Myocyte (in vitro differentiated cells): ENCODE measurements around the gene B4GALT3. TPM values are rescaled to one million over a fixed set of nuclear protein-coding genes. Genes with fewer than 3 reads are reported as not detected.

ENCODE experiments used
- DNase-seq: peaks from one replicate; pipeline ENCODE4 v3.0.0-alpha.2; 2012; ENCODE audit warnings: low read depth
- total RNA-seq: library from RNA; depleted of rRNA; stranded (reverse); fragments of >200 nt; gene quantifications from 2 replicates; pipeline ENCODE4 v1.2.3, GENCODE V29; 2014

The B4GALT3 gene
- total RNA-seq, 1 donor from 2014 or later = 32.8 TPM

DNA sequence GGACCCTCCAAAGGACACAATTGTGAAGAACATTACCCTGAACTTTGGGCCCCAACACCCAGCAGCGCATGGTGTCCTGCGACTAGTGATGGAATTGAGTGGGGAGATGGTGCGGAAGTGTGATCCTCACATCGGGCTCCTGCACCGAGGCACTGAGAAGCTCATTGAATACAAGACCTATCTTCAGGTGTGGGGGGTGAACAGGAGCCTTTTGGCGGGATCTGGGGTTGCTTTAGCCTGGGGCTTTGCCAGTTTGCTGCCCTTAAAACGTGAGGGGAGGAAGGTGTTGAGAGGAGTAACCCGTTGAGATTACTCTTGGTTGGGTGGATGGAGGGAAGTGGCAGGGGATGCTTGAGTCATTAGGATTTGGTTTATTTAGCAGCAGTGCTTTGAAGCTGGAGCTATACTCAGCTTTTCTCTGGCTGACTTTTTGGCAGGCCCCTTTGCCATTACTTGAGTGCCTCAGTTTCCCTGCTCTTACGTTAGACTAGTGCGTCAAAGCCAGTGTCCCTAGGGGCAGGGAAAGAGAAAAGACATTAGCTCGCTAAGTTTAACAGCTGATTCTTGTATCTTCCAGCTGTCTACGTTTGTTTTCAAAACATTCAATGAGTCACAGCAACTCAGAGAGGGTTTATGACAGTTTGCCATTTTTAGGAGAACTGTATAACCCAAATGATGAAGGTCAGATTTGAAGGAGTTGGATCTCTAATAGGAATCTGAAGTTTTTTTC lies 29.3 kb upstream of the B4GALT3 start:
- DNase-seq = peak; percentile 82

DNA sequence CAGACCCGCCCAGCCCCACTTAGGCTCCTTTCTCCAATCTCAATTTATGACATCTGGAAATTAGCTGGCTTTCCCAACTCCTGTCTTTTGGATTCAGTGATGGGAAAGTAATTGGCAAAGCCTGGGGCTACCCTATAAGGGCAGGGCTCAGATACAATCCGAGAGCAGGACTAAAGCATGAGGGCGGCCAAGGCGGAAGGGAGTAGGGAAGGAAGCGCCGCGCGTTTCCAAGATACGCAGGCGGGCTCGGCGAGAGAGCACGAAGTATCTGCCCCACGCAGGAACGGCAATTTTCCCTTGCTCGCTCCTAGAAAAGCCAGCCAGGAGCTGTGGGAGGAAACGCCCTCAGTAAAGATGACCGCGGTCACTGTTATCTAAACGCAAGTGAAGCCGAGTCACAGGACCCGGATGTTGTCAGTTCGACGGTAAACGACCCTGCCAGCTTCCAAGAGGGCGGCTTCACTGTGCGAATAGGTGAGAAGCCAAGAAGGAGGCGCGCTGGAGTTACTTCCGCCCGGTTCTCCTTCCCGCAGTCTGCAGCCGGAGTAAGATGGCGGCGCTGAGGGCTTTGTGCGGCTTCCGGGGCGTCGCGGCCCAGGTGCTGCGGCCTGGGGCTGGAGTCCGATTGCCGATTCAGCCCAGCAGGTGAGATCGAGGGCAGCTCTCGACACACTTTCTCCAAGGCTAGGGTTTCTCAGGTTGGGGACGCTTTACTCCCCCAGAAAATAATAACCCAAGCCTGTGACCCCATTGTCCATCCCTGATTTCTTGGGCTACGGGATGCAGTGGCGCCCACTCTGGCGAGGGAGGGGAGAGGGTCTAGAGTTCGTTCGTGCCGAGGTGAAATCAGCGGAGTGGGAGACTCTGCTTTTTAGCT lies 24.8 kb upstream of the B4GALT3 start, which contains the start of gene NDUFS2:
Gene NDUFS2, plus strand, starts transcription at position 532 of the 877 bp plus-strand sequence. Its CDS starts 19 bp downstream, at position 551.
- peak; percentile 99 for DNase-seq

DNA sequence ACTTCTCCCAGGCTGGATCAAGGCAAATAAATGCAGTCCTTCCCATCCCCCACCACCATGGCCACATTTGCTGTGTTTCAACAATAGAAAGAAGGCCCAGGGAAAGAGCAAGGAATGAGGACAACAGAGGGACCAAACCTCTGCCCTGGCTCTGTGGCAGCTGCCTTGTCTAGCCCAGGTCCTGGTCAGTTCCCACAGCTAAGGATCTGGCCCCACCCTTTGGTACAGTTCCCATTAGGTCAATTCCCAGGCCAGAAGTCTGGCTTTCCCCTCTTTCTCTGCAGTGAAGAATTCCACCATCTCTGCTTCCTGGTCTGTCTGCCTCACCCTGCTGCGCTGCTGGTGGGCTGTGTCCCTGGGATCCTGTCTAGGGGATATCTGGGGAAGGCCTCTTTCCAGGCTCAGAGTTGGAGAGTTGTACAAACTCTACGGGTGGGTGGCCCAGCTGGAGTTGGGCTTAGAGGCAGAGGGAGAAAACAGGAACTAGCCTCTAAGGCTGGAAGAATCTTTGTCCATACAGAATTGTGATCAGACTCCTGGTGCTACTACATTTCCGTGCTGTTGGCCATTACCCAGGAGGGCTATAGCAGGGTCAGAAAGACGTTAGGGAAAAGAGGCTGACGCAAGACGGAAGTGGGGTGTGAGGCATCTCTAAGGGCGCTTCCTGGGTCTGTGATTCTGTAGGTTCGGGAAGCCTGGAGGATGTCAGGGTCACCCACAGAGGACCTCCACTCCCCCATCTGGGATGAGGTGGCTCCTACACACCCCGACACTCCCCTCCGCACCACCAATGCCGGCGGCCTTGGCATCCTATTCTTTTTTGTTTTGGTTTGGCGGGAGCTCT lies 23.9 kb upstream of the B4GALT3 start:
- peak; percentile 90 for DNase-seq

DNA sequence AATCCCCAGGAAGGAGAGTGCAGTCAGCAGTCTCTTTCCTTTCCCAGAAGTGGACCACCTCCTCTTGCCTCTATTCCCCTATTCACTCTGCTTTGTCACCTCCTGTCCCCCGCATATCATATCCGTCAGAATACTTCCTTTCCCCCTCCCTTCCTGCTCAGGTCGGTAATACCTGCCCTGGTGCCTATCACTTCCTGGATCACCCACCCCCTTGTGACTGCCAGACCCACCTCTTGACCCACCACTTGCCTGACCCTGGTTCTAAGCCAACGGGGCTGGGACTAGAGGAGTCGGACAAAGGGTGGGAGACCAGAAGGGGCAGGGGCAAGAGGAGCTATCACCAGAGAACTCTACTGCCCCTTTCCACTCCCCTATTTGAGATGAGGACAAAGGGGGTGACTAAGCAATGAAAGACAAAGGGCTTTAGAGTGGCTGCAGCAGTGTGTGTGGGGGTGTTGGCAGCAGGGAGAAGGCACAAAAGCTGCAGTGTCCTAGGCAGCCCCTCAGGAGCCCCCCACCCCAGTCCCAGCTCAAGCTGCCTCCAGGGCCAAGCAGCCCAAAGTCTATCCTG lies 23.2 kb upstream of the B4GALT3 start:
- no peak for DNase-seq

DNA sequence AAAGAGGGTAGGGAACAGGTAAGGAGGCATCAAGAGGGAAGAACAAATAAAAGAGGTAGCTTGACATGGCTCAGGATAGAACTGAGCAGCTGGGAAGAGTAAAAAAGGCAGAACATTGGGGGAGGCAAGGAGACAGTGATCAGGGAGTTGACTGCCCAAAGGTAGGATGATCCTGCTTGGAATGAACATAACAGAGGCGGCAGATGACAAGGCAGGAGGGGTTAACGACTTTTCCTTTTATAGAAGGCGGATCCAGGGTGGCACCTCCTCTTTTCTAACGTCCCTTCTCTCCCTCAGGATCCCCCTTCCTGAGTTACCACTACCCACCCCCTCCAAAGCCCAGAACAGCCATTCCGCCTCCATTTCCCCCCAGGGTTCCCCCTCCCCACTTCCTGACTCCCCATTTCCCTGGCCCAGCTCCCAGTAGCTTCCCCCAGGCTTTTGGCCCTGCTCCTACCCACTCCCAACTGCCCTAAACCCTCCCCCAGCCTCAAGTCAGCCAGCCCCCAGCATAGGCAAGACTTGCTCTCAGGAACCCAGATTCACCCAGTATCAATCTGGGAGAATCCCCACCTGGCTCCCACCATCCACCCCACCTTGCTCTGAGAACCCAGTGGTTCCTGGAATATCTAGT lies 22.3 kb upstream of the B4GALT3 start:
- DNase-seq = no peak

DNA sequence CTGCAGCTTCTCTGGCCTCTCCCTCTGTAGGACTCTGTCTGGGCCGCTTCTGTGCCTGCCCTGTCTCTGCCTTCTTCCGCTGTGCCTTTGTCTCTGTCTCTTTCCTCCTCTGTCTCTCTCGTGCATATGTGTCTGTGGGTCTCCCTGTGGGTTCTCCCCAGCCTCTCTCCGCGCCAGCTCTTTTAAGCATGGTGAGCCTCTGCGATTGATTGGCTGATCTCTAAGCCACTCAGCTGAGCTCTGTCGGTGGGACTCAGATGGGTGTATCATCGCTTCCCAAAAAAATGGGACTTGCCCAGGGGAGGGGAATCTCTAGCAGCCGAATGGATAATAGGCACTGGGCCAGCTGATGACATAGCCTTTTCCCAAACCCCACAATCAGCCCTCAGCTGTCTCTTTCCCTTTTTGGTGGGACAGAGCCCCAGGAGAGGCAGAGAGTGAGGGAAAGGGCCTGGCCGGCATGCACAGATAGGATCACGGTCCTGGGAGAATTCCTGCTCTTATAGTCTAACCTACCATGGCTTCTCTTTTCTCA lies 21.7 kb upstream of the B4GALT3 start, which contains the start of gene ADAMTS4:
Gene ADAMTS4, minus strand, starts transcription at position 158 of the 535 bp plus-strand sequence. CDS start 427 bp downstream, outside the sequence.
- DNase-seq = peak; percentile 97

DNA sequence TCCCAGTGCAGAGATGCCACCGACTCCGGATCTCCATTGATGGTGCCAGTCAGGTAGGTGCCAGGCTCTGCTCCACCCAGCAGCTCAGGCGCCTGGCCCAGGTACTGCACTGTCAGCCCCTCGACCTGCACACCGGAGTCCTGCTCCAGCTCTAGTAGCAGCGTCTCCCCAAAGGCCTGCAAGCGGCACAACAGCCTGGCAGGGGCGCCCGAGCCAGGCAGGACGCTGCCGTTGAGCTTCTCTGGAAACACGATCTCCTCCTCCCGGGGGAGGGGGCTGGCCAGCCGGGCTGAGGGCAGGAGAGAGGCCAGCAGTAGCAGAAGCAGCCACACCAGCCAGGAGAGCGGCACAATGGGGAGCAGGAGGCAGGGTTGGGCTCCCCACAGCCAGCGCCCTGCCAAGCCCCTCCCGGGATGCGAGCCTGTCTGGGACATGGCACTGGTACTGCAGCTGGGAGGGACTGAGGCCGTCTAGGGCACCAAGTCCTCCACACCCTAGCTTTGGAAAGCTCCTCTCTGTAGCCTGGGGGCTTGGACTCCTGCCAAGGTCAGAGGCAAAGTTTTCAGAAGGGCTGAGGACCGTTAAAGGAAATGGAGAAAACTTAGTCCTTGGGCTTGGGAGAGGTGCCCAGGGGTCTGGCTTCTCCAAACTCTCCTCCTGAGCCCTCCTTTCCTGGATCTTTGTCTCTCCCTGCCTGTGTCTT lies 21.0 kb upstream of the B4GALT3 start:
- DNase-seq = peak; percentile 80

DNA sequence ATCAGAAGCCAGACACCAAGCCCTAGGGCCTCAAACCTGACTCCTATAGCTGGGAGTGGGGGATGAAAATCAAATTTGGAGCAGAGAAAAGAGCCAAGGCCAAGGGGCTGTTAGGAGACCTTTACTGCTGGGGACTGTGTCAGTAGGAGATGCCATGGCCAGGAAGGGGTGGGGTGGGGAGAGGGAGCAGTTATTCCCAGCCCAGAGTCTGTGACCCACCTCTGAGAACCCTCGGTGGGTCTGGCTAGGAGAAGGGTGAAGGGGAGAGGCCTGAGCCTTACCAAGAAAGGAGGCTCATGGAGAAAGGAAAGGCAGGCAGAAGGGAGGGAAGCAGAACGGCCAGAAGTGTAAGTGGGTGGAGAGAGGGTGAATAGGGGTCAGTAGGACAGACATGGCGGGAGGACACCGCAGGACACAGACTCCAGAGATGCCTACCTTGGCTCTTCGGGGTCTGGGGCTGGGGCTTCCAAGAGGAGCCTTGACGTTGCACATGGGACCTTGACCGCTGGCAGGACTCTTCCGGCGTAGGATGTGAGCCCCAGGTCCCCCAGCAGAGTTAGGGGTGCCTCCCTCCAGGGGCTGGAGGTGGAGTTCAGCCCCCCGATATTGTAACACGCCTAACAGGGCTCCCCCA lies 20.4 kb upstream of the B4GALT3 start:
- DNase-seq = no peak

DNA sequence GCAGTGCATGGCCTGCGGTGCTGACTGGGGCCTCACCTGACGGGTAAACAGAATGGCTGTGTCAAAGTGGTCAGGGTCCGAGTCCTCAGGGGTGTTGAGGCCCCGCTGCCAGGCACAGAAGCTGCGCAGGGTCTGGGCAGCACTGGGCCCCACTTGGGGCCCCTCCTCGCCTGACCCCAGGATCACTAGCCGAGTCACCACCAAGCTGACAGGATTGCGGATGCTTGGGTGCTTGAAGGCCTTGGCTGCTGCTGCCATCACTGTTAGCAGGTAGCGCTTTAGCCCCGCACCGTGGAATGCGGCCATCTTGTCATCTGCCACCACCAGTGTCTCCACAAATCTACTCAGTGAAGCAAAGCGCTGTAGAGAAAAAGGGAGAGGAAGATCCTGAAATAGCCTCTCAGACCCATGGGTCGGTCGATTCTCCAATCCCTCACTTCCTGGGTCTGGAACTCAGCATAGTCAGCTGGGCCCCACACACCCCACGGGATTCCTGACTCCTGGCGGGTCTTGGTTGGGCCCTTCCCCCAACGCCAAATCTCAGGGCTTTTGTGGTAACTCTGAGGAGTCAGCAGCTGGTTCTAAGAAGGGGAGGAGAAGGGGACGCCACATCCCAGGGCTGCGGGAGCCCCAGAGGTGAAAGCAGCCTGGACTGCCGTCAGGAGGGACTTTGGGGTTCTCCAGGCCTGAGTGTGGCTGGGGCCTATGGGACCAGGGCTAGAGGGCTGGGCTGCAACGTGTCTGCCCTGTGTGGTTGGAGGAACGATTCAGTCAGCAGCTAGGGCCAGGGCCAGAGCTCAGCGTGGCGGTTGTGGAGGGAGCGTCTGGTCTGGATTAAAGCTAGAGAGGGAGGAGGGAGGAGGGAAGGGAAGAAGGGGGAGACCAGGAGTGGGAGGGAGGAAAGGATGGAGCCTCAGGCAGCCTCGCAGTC lies 19.5 kb upstream of the B4GALT3 start:
- peak; percentile 84 for DNase-seq

DNA sequence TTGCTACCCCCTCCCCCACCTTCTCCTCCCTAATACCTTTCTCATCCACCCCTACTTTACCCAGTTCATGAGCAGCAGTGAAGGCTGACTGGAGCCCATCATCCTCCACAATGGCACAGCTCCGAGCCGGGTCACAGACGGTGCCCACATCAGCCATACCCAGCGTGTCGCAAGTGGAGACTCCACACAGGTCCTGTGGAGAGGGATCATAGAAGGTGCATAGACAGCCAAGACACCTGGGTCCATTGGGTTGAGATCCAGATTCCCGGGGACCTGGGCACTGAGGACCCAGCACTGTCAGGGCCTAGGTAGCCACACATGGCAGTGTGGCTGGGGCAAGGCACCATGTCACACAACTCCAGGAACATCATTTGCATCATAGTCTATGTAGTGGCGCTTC lies 18.8 kb upstream of the B4GALT3 start:
- DNase-seq = no peak

DNA sequence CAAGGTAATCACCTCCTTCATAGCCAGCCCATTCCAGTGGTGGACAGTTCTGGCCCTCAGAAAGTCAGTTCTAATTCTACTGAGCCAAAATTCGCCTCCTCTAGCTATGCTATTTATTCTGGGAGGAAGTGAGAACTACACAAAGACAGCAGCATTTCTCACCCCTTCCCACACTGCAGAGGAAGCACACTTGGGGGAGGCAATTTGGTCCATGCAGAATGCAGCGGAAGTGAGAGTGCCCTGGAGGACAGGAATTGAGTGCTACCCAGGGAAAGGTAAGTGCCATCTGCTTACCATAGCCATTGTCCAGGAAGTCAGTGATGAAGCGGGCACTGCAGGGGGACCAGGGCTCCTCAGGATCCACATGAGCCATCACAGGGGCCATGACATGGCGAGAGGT lies 17.9 kb upstream of the B4GALT3 start:
- DNase-seq = no peak

DNA sequence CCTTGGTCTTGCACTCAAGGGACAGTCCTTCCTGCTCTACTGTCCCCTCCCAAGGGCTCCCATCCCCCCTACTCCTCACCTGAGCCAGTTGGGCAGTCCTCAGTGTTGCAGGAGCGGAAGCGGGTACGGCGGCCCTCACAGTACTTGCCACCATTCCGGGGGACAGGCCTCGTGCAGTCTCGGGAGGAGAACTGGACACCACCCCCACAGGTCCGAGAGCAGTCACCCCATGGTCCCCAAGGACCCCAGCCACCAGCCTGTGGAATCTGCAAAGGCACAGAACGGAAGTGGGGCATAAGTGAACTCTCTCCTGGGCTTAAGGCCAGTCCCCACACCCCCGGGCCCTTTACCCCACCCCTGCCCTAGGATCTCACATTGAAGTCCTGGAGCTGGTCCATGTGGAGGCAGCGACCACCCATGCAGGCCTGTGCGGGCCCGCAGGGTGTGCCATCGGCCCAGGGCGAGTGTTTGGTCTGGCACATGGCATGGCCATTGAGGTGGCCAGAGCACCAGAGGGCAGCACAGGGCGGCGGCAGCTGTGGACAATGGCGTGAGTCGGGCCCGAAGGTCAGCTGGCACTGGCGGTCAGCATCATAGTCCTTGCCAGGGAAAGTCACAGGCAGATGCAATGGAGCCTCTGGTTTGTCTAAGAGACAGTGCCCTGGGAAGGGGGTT lies 16.4 kb upstream of the B4GALT3 start:
- peak; percentile 92 for DNase-seq

DNA sequence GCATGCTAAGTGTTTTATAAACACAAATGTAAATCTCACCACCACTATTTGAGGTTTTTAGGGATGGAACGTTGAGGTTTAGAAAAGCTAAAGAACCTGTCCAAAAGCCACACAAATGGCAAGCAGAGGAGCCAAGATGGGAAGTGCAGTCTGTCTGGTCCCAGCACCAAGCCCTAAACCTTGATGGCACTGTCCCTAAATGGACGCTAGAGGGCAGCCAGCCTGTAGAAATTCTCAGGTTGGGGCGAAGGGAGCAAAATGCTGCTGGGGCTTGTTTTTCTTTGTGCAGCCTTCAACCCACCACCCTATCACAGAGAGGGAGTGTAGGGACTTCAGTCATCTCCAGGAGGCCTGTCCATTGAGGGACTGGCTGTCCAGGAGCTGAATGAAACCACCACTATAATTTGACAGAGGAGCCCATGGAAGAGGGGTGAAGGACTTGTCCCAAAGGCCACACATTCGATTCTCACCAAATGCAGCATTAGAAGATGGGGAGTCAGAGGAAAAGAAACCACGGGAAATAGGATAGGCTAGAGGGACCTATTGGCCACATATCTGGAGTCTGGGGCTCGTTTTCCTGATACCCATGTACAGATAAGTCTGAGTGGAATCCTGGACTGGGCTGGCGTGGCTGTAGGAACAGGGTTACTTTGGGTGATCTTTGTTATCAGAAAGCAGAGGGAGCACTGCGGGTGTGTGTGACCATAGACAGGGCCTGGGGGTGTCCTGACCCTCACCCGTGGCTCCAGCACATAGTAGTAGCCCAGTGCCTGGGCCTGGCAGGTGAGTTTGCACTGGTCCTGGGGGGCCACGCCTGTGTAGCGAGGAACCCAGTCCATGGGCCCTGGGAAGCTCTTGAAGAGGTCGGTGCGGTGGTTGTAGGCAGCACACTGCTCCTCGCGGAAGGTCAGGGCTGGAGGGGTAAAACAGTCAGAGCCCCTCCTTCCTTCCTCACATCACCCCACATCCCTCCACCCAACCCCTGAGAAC lies 15.5 kb upstream of the B4GALT3 start:
- peak; percentile 85 for DNase-seq

DNA sequence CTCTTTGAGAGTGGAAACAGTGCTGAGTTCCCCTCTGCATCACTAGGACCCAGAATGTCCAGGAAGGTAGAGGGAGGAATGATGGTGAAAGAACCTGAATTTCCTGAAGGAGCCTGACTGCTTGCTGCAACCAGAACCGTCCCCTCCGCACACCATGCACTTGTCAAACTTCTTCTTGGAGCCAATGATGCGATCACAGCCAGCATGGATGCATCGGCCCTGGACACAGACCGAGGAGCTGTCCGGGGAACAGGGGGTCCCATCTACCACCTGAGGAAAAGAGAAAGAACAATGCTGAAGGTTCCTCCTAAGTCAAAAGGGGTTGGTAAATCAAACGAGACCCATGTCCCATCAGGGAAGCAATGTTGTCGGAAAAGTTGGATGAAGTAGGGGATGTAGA lies 14.7 kb upstream of the B4GALT3 start:
- no peak for DNase-seq

DNA sequence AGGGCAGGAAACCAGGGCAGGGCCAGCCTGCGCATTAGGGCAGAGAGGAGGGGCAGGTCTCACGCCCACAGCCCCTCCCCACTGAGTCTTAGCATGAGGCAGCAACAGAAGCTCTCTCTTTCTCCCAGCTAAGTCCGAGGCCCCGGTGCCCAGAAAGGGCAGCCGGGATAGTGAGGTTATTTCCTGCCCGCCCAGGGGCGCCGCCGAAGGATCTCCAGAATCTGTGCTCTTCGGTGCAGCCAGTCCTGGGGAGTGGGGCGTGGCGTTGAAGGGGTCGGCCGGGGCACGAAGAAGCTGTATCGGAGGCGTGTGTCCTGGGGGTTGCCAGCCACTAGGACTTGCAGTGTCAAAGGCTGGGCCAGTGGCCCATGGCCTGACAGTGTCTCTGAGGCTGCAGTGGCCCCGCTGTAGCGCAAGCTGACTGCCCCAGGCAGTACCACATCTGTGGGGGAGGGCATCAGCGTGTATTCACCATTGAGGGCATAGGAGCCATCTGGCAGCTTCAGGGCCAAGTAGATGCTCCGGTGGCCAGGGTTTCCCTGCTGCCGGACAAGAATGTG lies 13.7 kb upstream of the B4GALT3 start:
- no peak for DNase-seq

DNA sequence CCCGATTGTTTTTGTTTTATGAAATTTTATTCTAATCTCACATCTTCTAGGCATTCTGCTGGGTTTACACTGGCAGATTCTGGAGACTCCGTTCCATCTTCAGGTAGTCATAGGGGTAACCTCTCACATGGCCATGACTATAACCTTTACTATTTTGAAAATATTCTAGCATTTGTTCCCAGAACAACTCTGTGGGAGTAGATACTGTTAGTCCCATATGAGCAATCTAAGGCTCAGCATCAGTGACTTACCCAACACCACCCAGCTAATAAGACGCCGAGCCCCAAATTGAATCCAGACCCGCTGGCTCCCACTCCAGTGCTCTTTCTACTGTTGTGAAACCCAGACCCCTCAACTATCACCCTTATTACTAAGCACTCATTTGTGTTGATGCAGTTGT lies 11.7 kb upstream of the B4GALT3 start:
- DNase-seq = no peak
